ENCODE data around the gene LRRC8B.

GRCh38 chr1:89631816-89632656 is 107.4 kb downstream of the LRRC8B start:
- no peak for TF ChIP-seq KLF16 (IDR thresholded peaks at IDR 0.05)
- TF ChIP-seq ZNF212 (CRISPR knock-in tag; IDR thresholded peaks at IDR 0.05) = no peak
- no peak for TF ChIP-seq ZFP91 (CRISPR knock-in tag; IDR thresholded peaks at IDR 0.05)
- TF ChIP-seq POLR2AphosphoS5 (IDR thresholded peaks at IDR 0.05; ENCODE audit: control insufficient read depth, insufficient read depth, low read depth, low read length) = no peak
- no peak for TF ChIP-seq CTCF (IDR thresholded peaks at IDR 0.05 in 2 of 3, conservative IDR thresholded peaks at IDR 0.05 in 1 of 3; ENCODE audit: insufficient read depth in 2 of 3, low read depth in 1 of 3, low read length in 3 of 3)
- TF ChIP-seq PHF8 (IDR thresholded peaks at IDR 0.05; ENCODE audit: borderline replicate concordance, low read length) = no peak
